ENCODE data around the gene ARHGAP28.
"Not testable (repeated sequence)": the region's sequence is repeated elsewhere in the genome, so short reads cannot be mapped to it uniquely, and the experiment has no call there.

The ARHGAP28 gene

GRCh38 chr18:6807515-6808257 is 78.2 kb downstream of the ARHGAP28 start:
- FAIRE-seq (no peak), DNase-seq (ENCODE audit: insufficient read length, low spot score) (no peak)

- FAIRE-seq (no peak), DNase-seq (ENCODE audit: insufficient read length, low spot score) (no peak)
Measured at GRCh38 chr18:6810191-6810590, 80.7 kb downstream of the ARHGAP28 start.

DNA sequence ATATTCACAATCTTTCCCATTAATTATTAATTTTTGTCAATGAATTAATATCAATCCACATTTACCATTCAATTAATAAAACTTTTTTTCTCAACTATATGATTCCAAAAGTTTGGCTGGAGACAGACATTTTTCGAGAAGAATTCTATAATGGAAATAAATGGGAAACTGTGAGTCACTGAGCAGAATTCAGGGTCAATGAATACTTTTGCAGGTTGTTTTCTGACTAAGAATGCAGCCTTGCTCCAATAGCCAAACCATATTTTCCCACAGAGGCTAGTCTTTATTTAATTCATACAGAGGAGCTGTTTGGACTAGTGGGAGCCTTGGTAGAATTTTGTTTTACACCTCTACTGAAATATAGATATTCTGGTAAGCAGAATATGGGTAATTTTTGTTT is 82.3 kb downstream of the ARHGAP28 start:
- DNase-seq (ENCODE audit: insufficient read length, low spot score) (no peak), FAIRE-seq (no peak)

- FAIRE-seq (no peak), DNase-seq (ENCODE audit: insufficient read length, low spot score) (no peak)
Measured at GRCh38 chr18:6814882-6815425, 85.4 kb downstream of the ARHGAP28 start.

GRCh38 chr18:6816154-6816553 is 86.6 kb downstream of the ARHGAP28 start:
- FAIRE-seq, result no peak
- DNase-seq (ENCODE audit: insufficient read length, low spot score), result no peak

DNA sequence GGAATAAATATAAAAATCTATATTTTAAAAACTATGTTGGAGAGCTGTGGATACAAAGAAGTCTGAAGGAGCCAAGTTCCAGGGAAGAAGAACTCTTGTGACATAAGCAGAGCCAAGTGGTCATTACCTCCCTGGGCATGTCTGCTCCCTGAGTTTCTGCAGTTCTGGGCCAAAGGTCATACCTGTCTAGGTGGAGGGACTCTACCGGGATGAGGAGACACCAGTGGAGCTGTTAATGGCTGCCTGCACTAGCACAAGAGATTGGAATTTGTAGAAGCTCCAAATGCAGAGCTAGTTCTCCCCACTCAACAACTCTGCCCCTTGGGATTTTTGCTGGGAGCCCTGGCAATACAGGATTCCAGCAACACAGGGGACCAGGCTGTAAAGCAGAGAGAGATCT is 89.8 kb downstream of the ARHGAP28 start:
- FAIRE-seq, result no peak
- DNase-seq (ENCODE audit: insufficient read length, low spot score), result no peak

DNA sequence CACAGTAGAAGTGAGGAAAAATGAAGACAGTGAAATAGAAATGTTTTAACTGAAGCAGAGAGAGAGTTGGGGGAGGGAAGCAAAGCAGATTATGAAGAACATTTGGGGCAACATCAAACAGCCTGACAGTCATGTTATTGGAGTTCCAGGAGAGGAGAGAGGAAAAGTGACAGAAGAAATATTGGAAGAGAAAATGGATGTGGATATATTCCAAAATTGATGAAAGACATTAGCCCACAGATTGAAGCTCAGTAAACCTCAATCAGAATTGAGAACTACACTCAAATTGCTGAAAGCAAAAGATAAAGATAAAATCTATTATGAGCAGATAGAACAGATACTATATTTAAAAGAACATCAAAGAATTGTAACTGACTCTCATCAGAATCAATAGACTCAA is 90.8 kb downstream of the ARHGAP28 start:
- FAIRE-seq, result no peak
- no peak for DNase-seq (ENCODE audit: insufficient read length, low spot score)

GRCh38 chr18:6821356-6821755 is 91.8 kb downstream of the ARHGAP28 start:
- FAIRE-seq (no peak), DNase-seq (ENCODE audit: insufficient read length, low spot score) (no peak)

- FAIRE-seq; DNase-seq (ENCODE audit: insufficient read length, low spot score): not testable (repeated sequence)
Measured at GRCh38 chr18:6827161-6827560, 97.6 kb downstream of the ARHGAP28 start.

GRCh38 chr18:6827566-6827965 is 98.0 kb downstream of the ARHGAP28 start:
- not testable (repeated sequence) for DNase-seq (ENCODE audit: insufficient read length, low spot score)

GRCh38 chr18:6830916-6831315 is 101.4 kb downstream of the ARHGAP28 start:
- DNase-seq (ENCODE audit: insufficient read length, low spot score), result no peak

More at GRCh38 chr18:6827566-6827965, 98.0 kb downstream of the ARHGAP28 start:
- not testable (repeated sequence) for FAIRE-seq

DNA sequence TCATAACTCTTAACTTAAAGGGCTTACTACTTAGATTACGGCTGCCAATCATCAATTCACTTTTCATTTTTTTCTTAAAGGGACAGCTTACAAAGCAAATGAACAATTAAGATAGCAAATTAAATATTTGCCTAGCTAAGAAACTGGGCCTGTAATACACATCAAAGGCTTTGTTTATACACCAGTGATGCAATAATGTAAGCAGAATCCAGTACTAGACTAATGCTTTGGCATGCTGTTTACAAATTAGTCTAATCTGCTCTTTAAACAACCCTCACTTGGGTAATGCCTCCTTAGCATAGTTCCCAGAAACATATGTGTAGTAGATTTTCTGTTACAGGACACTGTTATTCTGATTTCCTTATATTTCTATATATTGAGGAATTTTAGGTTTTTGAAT is 105.8 kb downstream of the ARHGAP28 start:
- FAIRE-seq, result no peak
- DNase-seq (ENCODE audit: insufficient read length, low spot score), result no peak

More at GRCh38 chr18:6830916-6831315, 101.4 kb downstream of the ARHGAP28 start:
- no peak for FAIRE-seq

DNA sequence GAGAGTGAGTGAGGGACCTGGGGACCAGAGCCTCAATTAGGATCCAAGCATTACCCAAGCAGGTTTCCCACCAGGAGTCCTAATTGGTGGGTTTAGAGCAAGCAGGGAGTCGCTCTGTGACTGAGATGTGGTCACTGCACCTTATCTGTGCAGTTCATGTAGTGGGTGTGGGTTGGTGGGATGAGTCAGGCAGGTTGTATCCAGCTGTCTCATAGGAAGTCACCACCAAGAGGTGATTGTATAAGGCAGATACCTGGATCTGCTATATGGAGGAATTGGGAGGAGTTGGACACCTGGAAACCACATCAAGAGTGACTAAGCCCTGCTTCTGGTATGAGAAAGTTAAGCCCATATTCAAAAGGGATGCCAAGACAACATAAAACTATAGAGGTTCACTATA is 106.8 kb downstream of the ARHGAP28 start:
- FAIRE-seq (no peak), DNase-seq (ENCODE audit: insufficient read length, low spot score) (no peak)

DNA sequence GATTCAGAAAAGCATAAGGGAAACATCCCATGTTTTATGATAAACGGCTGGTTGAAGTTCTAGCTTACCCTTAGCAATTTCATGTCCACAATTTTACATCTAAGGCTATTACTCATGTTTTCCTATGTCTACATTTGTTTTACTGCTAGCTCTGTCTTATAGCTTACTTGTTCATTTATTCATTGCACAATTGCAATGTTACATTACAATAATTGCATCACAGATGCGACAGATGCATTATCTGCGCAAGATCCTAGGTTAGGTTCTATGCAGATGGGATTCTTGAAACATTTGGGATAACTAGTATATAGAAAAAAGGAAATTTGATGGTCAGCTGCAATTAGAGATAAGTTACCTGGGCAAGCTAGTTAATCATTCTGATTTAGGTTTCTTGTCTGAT is 108.4 kb downstream of the ARHGAP28 start:
- FAIRE-seq (no peak), DNase-seq (ENCODE audit: insufficient read length, low spot score) (no peak)

DNA sequence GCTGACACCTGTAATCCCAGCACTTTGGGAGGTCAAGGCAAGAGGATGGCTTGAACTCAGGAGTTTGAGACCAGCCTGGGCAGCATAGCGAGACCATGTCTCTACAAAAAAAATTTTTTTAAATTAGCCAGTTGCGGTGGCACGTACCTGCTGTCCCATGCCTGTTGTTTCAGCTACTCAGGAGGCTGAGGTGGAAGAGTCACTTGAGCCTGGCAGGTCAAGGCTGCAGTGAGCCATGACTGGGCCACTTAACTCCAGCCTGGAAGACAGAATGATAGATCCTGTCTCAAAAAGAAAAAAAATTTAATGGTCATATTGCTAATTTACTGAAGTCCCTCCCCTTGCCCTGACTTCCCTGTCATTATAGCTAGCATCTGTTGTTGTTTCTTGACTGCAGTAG is 112.6 kb downstream of the ARHGAP28 start:
- FAIRE-seq, result no peak

DNA sequence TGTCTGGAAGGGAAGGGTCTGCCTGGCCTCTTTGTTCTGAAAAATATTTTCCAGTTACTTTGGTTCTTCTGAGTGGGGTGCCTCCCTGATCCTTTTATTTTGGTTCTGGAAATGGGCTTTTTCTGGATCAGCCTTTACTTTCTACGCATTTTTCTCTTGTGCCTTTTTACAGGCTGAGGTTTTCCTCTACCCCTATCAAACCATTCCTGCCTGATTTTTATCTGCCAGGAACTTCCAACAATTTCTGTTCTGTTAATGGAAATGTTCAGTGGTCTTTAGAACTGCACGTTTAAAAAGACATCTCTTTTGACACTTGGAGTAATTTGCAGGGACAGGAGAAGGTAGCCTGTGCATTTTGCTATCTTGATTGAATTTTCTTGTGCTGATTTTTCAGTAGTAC is 113.8 kb downstream of the ARHGAP28 start:
- no peak for FAIRE-seq
- DNase-seq (ENCODE audit: insufficient read length, low spot score), result no peak

More for the DNA sequence above, 112.6 kb downstream of the ARHGAP28 start:
- no peak for DNase-seq (ENCODE audit: insufficient read length, low spot score)

DNA sequence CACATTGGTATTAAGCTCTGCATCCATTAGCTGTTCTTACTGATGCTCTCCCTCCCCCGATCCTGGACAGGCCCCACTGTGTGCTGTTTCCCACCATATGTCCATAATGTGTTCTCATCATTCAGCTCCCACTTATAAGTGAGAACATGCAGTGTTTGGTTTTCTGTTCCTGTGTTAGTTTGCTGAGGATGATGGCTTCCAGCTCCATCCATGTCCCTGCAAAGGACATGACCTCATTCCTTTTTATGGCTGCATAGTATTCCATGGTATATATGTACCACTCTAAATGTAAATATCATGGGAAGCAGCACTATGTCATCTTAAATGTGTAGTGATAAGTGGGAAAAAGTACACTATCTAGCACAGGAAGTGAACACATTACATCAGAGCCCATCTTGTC is 116.0 kb downstream of the ARHGAP28 start:
- not testable (repeated sequence) for DNase-seq (ENCODE audit: insufficient read length, low spot score); FAIRE-seq

DNA sequence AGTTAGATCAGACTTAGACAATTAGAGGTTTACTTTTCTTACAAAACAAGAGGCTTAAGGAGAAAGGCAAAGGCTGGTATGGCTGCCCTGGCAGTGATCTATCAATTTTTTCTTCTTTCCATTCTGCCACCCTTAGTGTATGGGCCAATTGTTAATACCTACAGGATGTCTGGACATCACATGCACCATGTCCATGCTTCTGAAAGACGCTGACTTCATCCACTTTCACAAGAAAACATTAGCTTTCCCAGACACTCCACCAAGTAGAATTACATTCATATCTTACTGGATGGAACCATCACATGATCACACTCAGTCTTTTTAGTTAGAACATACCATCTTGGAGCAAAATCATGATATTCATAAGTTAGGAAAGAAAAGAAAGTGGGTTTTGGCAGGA is 120.9 kb downstream of the ARHGAP28 start:
- DNase-seq (ENCODE audit: insufficient read length, low spot score) (no peak), FAIRE-seq (no peak)

- FAIRE-seq (no peak), DNase-seq (ENCODE audit: insufficient read length, low spot score) (no peak)
Measured at GRCh38 chr18:6851480-6851879, 122.0 kb downstream of the ARHGAP28 start.

DNA sequence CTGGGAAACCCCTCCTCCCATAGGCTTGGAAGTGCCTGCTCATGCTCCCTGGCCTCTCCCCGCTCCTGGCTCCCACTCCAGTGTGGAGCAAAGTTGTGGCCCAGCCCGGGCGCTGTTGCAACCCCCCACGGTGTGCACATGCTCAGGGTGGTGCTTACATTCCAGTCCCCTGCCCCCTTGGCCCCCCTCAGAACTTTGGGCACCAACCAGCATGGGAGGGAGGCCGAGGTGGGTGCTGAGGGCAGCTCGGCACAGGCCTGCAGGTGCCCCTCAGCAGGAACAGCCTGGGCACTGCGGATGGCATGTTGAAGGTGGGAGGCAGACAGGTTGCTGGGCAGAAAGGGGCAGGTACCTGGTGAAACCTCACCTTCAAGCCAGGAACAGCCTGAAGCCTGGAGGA is 125.3 kb downstream of the ARHGAP28 start:
- DNase-seq (ENCODE audit: insufficient read length, low spot score) (no peak), FAIRE-seq (no peak)

DNA sequence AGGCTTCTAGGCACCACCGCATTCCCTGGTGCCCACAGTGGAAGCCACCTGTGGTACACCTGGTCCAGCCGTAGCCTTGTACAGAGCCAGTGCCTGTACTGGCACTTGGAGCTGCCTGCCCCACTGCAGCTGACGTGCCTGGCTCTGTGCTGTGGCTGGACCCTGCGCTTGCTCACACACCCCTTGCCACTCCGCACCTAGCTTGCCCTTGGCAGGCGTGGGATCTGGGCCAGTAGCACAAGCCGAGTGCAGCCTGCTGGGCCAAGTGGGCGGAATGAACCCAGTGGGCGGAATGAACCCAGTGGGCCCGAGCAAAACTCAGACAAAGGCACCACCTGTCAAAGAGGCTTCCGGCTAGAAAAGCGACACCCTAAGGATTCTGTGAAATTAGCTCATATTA is 126.3 kb downstream of the ARHGAP28 start:
- no peak for FAIRE-seq

GRCh38 chr18:6857300-6857699 is 127.8 kb downstream of the ARHGAP28 start:
- FAIRE-seq (no peak), DNase-seq (ENCODE audit: insufficient read length, low spot score) (no peak)

More for the DNA sequence above, 126.3 kb downstream of the ARHGAP28 start:
- DNase-seq (ENCODE audit: insufficient read length, low spot score), result no peak

All from HTR-8/SVneo (cell line).